Embryonic facial prominence (tissue), 1 donor: Measurements from ENCODE around the gene DYNC1I2.

ENCODE experiments used
- DNase-seq: peaks from one replicate; pipeline ENCODE4 v3.0.0-alpha.2; 2016; ENCODE audit errors: extremely low spot score

The DYNC1I2 gene

GRCh38 chr2:171687287-171688128 is at the start of gene DYNC1I2:
TSS of gene DYNC1I2 (plus strand) at chr2:171687469. CDS start at chr2:171690156, 2,687 bp downstream.
- DNase-seq = peak; percentile 94

GRCh38 chr2:171651667-171652415 is 35.4 kb upstream of the DYNC1I2 start:
- no peak for DNase-seq

GRCh38 chr2:171652416-171652785 is 34.9 kb upstream of the DYNC1I2 start:
- DNase-seq = no peak

- DNase-seq = no peak
Observed at GRCh38 chr2:171655586-171655985, 31.7 kb upstream of the DYNC1I2 start.

DNA sequence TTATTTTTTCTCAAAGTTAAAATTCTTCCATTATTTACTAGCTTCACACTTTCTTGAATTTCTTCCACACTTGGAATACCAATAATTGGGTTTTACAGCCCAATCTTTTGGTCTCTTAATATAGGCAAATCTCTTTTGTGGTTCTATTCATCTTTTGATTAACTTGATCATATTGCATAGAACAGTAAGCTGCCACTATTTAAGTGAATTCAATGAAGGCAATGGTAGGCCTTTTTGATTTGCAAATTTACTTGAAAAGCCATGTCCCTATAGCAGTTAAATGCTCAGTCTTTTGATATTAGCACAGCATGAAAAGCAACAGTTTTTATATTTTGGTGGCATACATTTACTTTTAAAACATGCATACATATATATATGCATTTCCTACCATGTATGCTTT is 20.2 kb upstream of the DYNC1I2 start:
- DNase-seq = no peak

- DNase-seq = no peak
Observed at GRCh38 chr2:171668183-171668582, 19.1 kb upstream of the DYNC1I2 start.

GRCh38 chr2:171669121-171669520 is 18.1 kb upstream of the DYNC1I2 start:
- no peak for DNase-seq

DNA sequence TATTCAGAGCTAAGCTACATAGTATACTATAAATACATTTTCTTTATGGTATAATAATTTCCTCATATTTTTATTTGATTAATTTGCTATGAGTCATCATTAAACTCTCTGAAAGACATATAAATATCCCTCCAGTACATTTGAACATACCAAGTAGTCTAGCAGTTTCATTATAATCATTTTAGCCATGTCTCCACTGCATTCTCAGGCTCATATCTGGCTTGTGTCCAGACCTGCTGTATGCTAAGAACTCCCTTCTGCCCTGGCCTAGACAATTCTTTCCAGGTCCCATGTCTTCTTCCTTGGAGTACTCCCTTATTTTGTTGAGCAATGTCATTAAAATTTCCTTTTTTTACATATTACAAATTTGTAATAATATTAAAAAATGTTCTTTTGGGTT is 16.6 kb upstream of the DYNC1I2 start:
- DNase-seq = no peak

DNA sequence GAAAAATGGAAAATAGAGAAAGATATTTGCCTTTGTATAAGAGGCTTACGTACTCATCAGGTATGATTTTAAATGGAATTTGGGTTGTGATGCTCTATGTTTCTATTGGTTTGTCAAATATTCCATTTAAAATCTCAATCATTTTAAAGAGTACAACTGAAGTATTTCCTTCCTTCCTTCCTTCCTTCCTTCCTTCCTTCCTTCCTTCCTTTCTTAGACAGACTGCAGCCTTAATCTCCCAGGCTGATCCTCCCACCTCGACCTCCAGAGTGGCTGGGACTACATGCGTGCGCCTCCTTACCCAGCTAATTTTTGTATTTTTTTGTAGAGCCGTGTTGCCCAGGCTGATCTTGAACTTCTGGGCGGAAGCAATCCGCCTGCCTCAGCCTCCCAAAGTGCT is 15.4 kb upstream of the DYNC1I2 start:
- no peak for DNase-seq

- no peak for DNase-seq
Observed at GRCh38 chr2:171673905-171674304, 13.4 kb upstream of the DYNC1I2 start.

GRCh38 chr2:171675810-171676345 is 11.4 kb upstream of the DYNC1I2 start:
- DNase-seq = no peak

DNA sequence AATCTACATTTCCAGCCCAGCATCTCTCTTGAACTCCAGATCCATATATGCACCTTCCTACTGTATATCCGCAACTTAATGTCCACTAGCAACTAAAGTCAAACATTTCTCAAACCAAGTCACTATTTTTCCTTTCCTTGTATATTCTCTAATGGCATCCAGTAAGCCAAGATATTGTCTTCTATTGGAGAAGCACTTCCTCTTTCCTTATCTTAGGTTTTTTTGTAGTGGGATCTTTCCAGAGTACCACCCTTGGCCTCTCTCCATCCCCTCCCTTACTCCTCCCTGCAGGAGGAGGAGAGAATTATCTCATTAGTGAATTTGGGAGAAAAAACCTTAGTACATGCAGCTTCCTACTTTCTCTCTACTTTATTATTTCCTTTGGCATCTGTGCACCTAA is 8.7 kb upstream of the DYNC1I2 start:
- no peak for DNase-seq

- DNase-seq = no peak
Observed at GRCh38 chr2:171688129-171688465, 828 bp downstream of the DYNC1I2 start.

DNA sequence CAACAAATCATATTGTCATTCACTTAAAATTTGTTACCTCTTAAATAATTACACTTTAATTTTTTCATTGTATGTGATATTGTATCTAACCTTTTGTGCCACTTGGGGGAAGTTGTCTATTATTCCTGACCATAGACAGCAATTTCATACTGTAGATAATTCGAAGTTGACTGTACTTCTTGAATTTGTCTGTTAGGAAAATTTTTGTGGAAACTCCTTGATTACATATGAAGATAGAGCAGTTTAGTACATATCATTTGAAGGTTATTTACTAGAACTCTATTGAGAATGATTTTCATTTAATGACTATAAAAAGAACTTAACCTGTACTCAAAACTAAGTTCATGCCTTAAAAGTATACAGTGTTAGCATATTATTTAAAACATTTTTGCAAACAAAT is 5.1 kb downstream of the DYNC1I2 start:
- DNase-seq = no peak

DNA sequence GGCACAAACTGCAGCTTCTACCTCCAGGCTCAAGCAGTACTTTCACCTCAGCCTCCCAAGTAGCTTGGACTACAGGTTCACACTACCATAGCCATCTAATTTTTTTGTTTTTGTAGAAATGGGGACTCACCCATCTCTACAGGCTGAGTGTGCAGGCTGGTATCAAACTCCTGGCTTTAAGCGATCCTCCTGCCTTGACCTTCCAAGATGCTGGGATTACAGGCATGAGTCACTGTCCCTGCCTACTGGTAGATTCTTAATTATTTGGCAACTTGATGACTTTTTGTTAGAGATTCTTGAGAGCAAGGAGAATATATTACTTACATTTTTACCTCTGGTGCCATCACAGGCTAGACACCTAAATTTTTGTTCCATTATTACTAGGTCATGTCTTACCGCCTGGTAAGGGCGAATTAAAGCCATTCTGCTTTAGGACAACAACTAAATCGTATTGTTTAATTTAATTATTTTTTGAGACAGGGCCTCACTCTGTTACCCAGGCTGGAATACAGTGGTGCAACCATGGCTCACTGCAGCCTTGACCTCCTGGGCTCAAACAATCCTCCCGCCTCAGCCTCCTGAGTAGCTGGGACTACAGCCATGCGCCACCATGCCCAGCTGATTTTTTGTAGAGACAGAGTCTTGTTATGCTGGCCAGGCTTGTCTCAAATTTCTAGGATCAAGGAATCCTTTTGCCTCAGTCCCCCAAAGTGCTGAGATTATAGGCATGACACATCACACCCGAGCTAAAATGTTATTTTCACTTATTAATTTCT is 15.7 kb downstream of the DYNC1I2 start:
- no peak for DNase-seq

DNA sequence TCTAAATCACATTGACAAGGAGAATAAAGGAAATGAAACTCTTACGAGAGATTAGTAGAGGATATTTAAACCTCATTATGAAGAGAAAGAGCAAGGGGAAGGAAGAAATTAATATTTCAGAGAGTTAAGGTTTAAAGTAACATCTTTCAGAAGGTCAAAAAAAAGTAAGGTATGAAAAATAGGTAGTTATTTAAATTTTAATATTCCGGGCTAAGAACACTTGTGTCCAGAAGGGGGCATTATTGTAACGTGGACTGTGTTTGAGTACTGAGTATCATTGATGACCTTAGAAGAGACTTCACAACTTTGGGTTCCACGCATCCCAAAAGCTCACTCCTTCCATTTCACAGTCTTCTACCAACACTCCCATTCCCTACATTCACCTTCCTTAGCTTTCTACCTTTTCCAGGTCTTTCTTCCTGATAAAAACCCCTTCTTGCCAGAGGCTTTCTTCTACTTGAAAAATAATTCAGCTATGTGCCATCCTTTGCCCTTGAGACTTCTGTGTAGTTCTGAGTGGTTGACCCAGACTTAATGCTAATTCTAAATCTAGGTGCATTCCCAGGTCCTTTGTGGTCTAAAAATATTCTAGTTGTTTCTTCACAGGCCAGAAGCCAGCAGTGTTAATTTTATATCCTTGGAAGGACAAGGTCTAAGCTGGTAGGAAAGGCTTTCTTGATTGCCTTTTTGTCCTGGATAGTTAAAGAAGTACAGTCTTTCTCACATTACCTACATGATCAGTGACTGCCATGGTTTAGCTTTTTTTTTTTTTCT is 16.5 kb downstream of the DYNC1I2 start:
- no peak for DNase-seq

DNA sequence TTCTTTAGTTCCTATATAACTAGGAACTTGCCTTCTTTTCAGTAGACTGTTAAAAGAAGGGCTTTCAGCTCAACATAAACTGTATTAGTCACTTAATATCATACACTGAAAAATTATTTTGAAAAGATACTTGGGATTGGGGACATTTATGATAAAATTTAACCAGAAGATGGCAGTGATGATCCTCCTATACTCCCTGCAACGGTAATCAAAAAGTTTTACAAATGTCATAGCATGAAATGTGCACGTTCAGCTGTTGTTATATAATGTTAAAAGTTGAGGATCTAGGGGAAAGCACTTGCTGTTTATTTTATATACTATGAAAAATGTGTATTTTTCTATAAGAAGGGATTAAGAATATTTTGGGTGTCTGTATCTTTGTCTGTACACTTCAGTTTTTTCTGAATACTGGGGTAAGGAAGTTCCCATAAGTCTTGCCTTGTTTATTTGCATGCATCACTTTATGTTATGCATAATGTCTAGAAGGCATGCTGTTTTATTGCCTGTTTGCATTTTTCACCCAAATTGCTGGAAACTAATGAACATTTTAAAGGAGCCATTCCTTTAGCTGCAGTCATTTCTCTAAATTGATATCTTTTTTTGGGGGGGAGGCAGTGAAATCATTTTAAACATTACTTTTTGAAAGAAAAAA is 19.0 kb downstream of the DYNC1I2 start:
- DNase-seq = peak; percentile 40

DNA sequence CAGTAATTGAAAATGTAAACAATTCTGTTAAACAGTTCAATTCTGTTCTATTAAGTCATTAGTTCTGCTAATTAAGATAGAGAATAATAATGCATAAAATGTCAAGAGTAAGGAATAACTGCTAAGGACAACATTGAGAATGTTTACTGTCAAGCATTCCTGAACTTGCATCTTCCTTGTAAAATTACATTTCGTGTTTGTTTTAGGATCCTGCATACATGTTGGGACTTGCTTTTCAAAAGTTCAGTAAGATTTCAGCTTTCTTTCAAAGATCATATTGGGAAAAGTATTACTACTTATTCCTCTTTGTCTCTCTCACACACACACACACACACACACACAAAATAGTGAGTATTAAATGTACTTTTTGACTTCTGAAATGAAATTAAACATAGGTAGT is 20.5 kb downstream of the DYNC1I2 start:
- DNase-seq = no peak

DNA sequence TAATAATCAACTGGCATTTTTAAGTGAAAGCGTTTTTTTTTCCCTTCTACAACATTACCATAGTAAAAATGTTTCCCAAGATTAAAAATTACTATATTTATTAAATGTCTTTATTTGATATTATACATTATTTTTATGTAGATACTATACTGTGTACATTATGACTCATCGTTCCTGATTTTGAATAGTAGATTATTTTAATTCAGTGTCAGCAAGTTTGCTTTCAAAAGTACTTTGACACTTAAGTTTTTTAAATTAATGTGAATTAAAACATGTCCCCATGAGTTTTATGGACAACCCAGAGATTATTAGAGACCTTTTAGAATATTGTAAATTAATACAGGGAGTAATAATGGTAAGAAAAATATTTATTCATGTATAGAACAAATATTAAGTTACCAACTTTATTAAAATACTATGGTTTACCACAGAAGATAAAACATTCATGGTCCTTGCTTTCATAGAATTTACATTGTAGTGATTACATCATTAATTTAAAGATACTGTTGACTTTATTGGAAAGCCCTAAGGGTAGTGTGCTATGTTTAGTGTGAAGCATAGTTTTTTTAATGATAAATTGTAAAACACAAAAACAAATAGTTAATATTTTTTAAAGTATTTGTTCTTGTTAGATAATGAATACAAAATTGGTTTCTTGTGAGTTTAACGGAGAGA is 21.9 kb downstream of the DYNC1I2 start:
- DNase-seq = no peak

DNA sequence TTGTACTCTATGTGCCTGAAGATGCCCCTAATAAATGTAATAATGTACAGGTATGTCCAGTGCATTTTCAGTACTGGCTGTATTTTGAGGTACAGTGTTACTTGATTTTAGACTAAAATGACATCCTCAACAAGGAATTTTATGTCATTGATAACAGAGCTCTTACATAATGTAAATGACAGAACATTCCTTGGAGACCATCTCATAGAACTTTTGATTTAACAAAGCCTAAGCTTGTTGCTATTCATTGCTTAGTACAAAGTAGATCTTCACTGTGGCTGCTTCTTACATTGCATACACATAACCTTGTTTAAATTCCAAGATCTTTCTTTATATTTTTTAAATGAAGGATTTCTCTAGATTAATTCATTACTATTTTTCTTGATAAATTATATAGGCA is 24.1 kb downstream of the DYNC1I2 start:
- DNase-seq = no peak
